ENCODE results near the gene TSTD1. TPM values are rescaled to one million over a fixed set of nuclear protein-coding genes. Genes with fewer than 3 reads are reported as not detected.

TSTD1 gene
- total and polyA plus RNA-seq, 2 of the 8 experiments (the other 6 are each of a cell fraction or from before 2014, with no cell fraction given): 60.9 to 314 TPM

DNA sequence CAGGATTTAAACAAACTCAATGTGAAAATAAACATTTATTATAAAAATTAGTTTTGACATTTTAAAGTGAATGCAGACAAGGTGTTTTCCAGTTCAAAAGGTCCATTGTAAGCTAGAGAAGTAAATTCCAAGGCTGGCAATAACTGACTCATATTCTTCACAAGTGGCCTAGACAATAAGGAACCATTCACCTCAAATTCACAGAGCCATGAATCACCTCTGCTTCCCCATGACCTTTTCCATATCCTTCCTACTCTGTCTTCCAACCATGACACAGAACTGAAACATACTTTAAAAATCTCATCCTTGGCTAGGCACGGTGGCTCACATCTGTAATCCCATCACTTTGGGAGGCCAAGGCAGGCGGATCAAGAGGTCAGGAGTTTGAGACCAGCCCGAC lies 42.6 kb downstream of the TSTD1 start:
- no peak overlapping the region for H2AK5ac ChIP-seq (ENCODE audit: low read depth, low read length)
- peaks cover 0 to 3% (median 0%) of the 10 kb centered on the region in 4 experiments; a peak in 1 of 7 replicates for H3K4me1 ChIP-seq (replicated peaks in 1 of 4; ENCODE audit: control insufficient read depth in 3 of 4, insufficient read depth in 4 of 4, low read length in 3 of 4)
- no peak for DNase-seq (ENCODE audit: low read depth in 1 of 2, low spot score in 2 of 2)
- no peak overlapping the region for H4K8ac ChIP-seq (ENCODE audit: extremely low read depth, insufficient read depth, low read length)
- peaks cover 4% of the 10 kb centered on the region for H3K79me1 ChIP-seq (ENCODE audit: low read depth, low read length)
- no peak overlapping the region for H3K9ac ChIP-seq (replicated peaks in 1 of 4; ENCODE audit: extremely low read depth in 1 of 4, low read depth in 3 of 4, low read length in 3 of 4)
- H2BK120ac ChIP-seq (replicated peaks; ENCODE audit: low read depth, low read length): no peak overlapping the region
- H3K23me2 ChIP-seq (ENCODE audit: low read depth, low read length): no peaks in the 10 kb centered on the region
- H3K18ac ChIP-seq (ENCODE audit: extremely low read depth, low read length): no peak overlapping the region
- no peak overlapping the region for H3K23ac ChIP-seq (ENCODE audit: insufficient read length)
- H3K14ac ChIP-seq (ENCODE audit: insufficient read length): no peak overlapping the region
- no peak overlapping the region for H4K5ac ChIP-seq (ENCODE audit: insufficient read length, low read depth, low read length)
- no peak overlapping the region for H2BK15ac ChIP-seq (ENCODE audit: low read length)
- TF ChIP-seq BCL11A (IDR thresholded peaks at IDR 0.05; ENCODE audit: low read depth in 2 of 2, low read length in 2 of 2) (no peak), ASH2L (IDR thresholded peaks at IDR 0.05; ENCODE audit: low read length) (no peak), CTBP2 (IDR thresholded peaks at IDR 0.05; ENCODE audit: borderline replicate concordance, insufficient read depth, insufficient read length, low read length) (no peak), FOSL1 (IDR thresholded peaks at IDR 0.05; ENCODE audit: insufficient read depth, low read depth, low read length) (no peak), ATF3 (IDR thresholded peaks at IDR 0.05; ENCODE audit: insufficient read depth, low read depth, low read length) (no peak)
- POLR2A ChIA-PET (ENCODE audit: partially characterized antibody): interaction anchor here (1.1 to 3.8 kb wide), 3 partner anchors 11 to 49 kb away, joined by 3 to 16 read pairs (median 11); partner anchors contain the start of genes F11R and USF1
- peaks cover 33 to 51% (median 37%) of the 10 kb centered on the region in 4 experiments for H3K36me3 ChIP-seq (ENCODE audit: control insufficient read depth in 2 of 4, insufficient read depth in 4 of 4, low read length in 3 of 4)
- H3K79me2 ChIP-seq (ENCODE audit: control insufficient read depth in 1 of 2, insufficient read depth in 2 of 2, low read length in 2 of 2): peaks cover 0 to under 1% of the 10 kb centered on the region in 2 experiments; a peak in 1 of 4 replicates
- no peak overlapping the region for H2BK12ac ChIP-seq (ENCODE audit: low read depth, low read length)
- H2AFZ ChIP-seq (ENCODE audit: low read length): no peak overlapping the region
- no peak overlapping the region for H2BK20ac ChIP-seq (ENCODE audit: low read length)
- no peaks in the 10 kb centered on the region for H3K9me3 ChIP-seq (ENCODE audit: insufficient read depth in 2 of 2, low read depth in 1 of 2, low read length in 1 of 2)
- no peak overlapping the region for H4K91ac ChIP-seq (replicated peaks; ENCODE audit: insufficient read length, low read length)
- H3K4me2 ChIP-seq (ENCODE audit: insufficient read depth in 1 of 2, low read depth in 2 of 2, low read length in 2 of 2): no peak overlapping the region
- H4K20me1 ChIP-seq (replicated peaks in 1 of 2; ENCODE audit: control insufficient read depth in 1 of 2, insufficient read depth in 2 of 2, low read length in 2 of 2): peaks cover 0 to 14% of the 10 kb centered on the region in 2 experiments
- FAIRE-seq: no peak
- H3K4me3 ChIP-seq (ENCODE audit: extremely low read depth in 1 of 4, insufficient read depth in 2 of 4, low read depth in 3 of 4, low read length in 4 of 4): no peak overlapping the region
- no peak overlapping the region for H3K56ac ChIP-seq (replicated peaks; ENCODE audit: insufficient read length, low read depth, low read length)
- no peak overlapping the region for H2BK5ac ChIP-seq (ENCODE audit: low read depth, low read length)
- WGBS, 2 experiments (ENCODE audit: extremely low coverage in 1 of 2, insufficient coverage in 1 of 2, insufficient read length in 1 of 2, insufficient replicate concordance in 2 of 2, low coverage in 1 of 2, low lambda C conversion rate in 2 of 2, missing lambda C conversion rate in 1 of 2): 91% methylated on average over 3 of the region's 3 CpGs; no CpG with 5 or more reads in 1 of the 2 experiments
- H3K27me3 ChIP-seq (replicated peaks in 1 of 4; ENCODE audit: control insufficient read depth in 3 of 4, extremely low read depth in 1 of 4, insufficient read depth in 3 of 4, low read length in 3 of 4): no peaks in the 10 kb centered on the region
- no peak overlapping the region for H3K27ac ChIP-seq (ENCODE audit: low read depth, low read length)
- CTCF ChIA-PET (ENCODE audit: partially characterized antibody): interaction anchor here (1.3 to 5.1 kb wide), 10 partner anchors 9 to 145 kb away, joined by 3 to 58 read pairs (median 10); partner anchors contain the start of genes F11R, KLHDC9, TSTD1 and USF1
- no peak overlapping the region for H3K4ac ChIP-seq (replicated peaks; ENCODE audit: insufficient read length, low read depth, low read length)

Data from H1 (cell line).